GM12878 (cell line): Measurements from ENCODE around the gene CCDC141. TPM values are rescaled to one million over a fixed set of nuclear protein-coding genes. Genes with fewer than 3 reads are reported as not detected.

Experiments used
- ATAC-seq: fragments of 200-7000 bp; cut with Tn5 transposase; 3 replicates; pipeline ENCODE4 v1.9.1; 2020; ENCODE audit warnings: mild to moderate bottlenecking, moderate library complexity
- BruUV-seq: library from RNA; stranded (reverse); fragments of 400-500 nt; replicated peaks from 2 replicates; lab custom pipeline; 2021; lab: Mats Ljungman, UMichigan
- CTCF ChIA-PET: fragments of 300-600 bp; sonication (Branson Sonifier 250); formaldehyde crosslinking; extraction: SDS; loops from one replicate; lab custom pipeline; 2021; ENCODE audit warnings: inconsistent platforms; lab: Yijun Ruan, JAX
- POLR2A ChIA-PET: fragments of 350-600 bp; formaldehyde crosslinking; extraction: SDS; loops from one replicate; lab custom pipeline; 2021; ENCODE audit warnings: inconsistent platforms; lab: Charles Lee
- RAD21 ChIA-PET: fragments of 300-600 bp; sonication (Branson Sonifier 250); formaldehyde crosslinking; loops from one replicate; lab custom pipeline; 2023; ENCODE audit warnings: antibody characterized with exemption; ENCODE audit not compliant: unreplicated experiment; lab: Charles Lee
- SMC1A ChIA-PET: fragments of 300-600 bp; sonication (Branson Sonifier 250); formaldehyde crosslinking; loops from one replicate; lab custom pipeline; 2023; ENCODE audit not compliant: unreplicated experiment, uncharacterized antibody; lab: Charles Lee
- DNase-seq: peaks from one replicate; pipeline ENCODE4 v3.0.0-alpha.2; 2011; ENCODE audit warnings: low read depth, low spot score
- FAIRE-seq: peaks from 3 replicates; lab custom pipeline; 2011; peaks lifted over from hg19 to GRCh38; lab: Jason Lieb, UNC
- H2AFZ ChIP-seq: 2 replicates; pipeline ENCODE4 v1.6.0; 2011; ENCODE audit warnings: low read depth, low read length, control low read depth; ENCODE audit not compliant: control insufficient read depth
- H3K27ac ChIP-seq: 2 replicates; pipeline ENCODE4 v1.5.1; 2011; ENCODE audit warnings: control low read depth; ENCODE audit not compliant: control insufficient read depth, insufficient read depth
- H3K27me3 ChIP-seq, 2 experiments: replicated peaks in 1 of 2; 2 replicates each; pipeline versions ENCODE4 v1.6.0 to v1.6.1; 2011; ENCODE audit warnings: low read length in 1 of 2; ENCODE audit not compliant: control insufficient read depth in 2 of 2, insufficient read depth in 2 of 2
- H3K36me3 ChIP-seq, 2 experiments: 2 replicates each; pipeline ENCODE4 v1.5.1; 2011; ENCODE audit warnings: low read length in 1 of 2; ENCODE audit not compliant: control insufficient read depth in 2 of 2, insufficient read depth in 2 of 2
- H3K4me1 ChIP-seq: 2 replicates; pipeline ENCODE4 v1.6.1; 2011; ENCODE audit warnings: mild to moderate bottlenecking, low read length, moderate library complexity, mixed read lengths; ENCODE audit not compliant: control insufficient read depth, insufficient read depth
- H3K4me2 ChIP-seq: 2 replicates; pipeline ENCODE4 v1.6.0; 2011; ENCODE audit warnings: control low read depth; ENCODE audit not compliant: control insufficient read depth, insufficient read depth
- H3K4me3 ChIP-seq: fragments of 200-600 bp; sonication (generic); 2 replicates; pipeline ENCODE4 v1.5.1; 2016
- H3K79me2 ChIP-seq: 2 replicates; pipeline ENCODE4 v1.6.0; 2011; ENCODE audit warnings: low read length; ENCODE audit not compliant: control insufficient read depth, insufficient read depth
- H3K9ac ChIP-seq: 2 replicates; pipeline ENCODE4 v1.8.0; 2011; ENCODE audit warnings: low read length, control low read depth, mixed read lengths; ENCODE audit not compliant: control insufficient read depth, insufficient read depth
- H3K9me3 ChIP-seq: replicated peaks from 3 replicates; pipeline ENCODE4 v1.5.1; 2011; ENCODE audit warnings: mild to moderate bottlenecking, low read length; ENCODE audit not compliant: control insufficient read depth, insufficient read depth
- H4K20me1 ChIP-seq: 2 replicates; pipeline ENCODE4 v1.6.0; 2011; ENCODE audit not compliant: control insufficient read depth, insufficient read depth
- BRCA1 ChIP-seq: IDR thresholded peaks from 2 replicates; pipeline ENCODE4 v1.6.1; 2011; ENCODE audit warnings: low read depth, low read length, improper control_type of control experiment
- CBX5 ChIP-seq: sonication (generic); IDR thresholded peaks from 2 replicates; pipeline ENCODE4 v1.6.1; 2016; ENCODE audit warnings: low read depth, moderate library complexity, mild to moderate bottlenecking, inconsistent platforms
- CREB1 ChIP-seq: IDR thresholded peaks from 2 replicates; pipeline ENCODE4 v1.6.1; 2012; ENCODE audit warnings: low read depth, mild to moderate bottlenecking, inconsistent platforms
- FOXK2 ChIP-seq: fragments of 450-650 bp; IDR thresholded peaks from 2 replicates; pipeline ENCODE4 v1.6.1; 2017; ENCODE audit warnings: mild to moderate bottlenecking, moderate library complexity
- JUNB ChIP-seq: IDR thresholded peaks from 2 replicates; pipeline ENCODE4 v1.6.1; 2016; ENCODE audit warnings: antibody characterized with exemption, mild to moderate bottlenecking
- NFIC ChIP-seq: IDR thresholded peaks from 2 replicates; pipeline ENCODE4 v1.6.1; 2012; ENCODE audit warnings: low read depth, mild to moderate bottlenecking, inconsistent platforms, low read length, moderate library complexity
- RB1 ChIP-seq: fragments of 450-650 bp; formaldehyde crosslinking; IDR thresholded peaks from 2 replicates; pipeline ENCODE4 v1.6.1; 2017; ENCODE audit warnings: mild to moderate bottlenecking, borderline replicate concordance
- SPI1 ChIP-seq: IDR thresholded peaks from 2 replicates; pipeline ENCODE4 v1.6.1; 2011; ENCODE audit warnings: low read depth, mild to moderate bottlenecking, low read length, moderate library complexity, borderline replicate concordance; ENCODE audit not compliant: insufficient read depth
- TARDBP ChIP-seq: IDR thresholded peaks from 2 replicates; pipeline ENCODE4 v1.6.1; 2016; ENCODE audit warnings: borderline replicate concordance
- WGBS: methylation state at CpG from one replicate; pipeline ENCODE4 v1.1.6; 2016; ENCODE audit warnings: low lambda C conversion rate; ENCODE audit not compliant: insufficient replicate concordance, insufficient coverage; ENCODE audit errors: missing lambda C conversion rate; 5-methylcytosine and 5-hydroxymethylcytosine counted together
- in situ Hi-C: fragments of 300-500 bp; cut with MboI; formaldehyde crosslinking; loops from 9 replicates; pipeline ENCODE4 v1.14.3; 2018; ENCODE audit warnings: mixed read lengths
- intact Hi-C: fragments of 100-400 bp; cut with micrococcal nuclease; formaldehyde crosslinking; loops from one replicate; pipeline ENCODE4 v1.14.2; 2022; ENCODE audit not compliant: unreplicated experiment
- polyA plus RNA-seq, 11 experiments: library from polyadenylated mRNA; depleted of rRNA in 4 of 11; unstranded in 6 of 11; stranded (reverse) in 5 of 11; fragments of >200 nt; fragmentation: Nextera tagmentation in 4 of 11; fragmentation: Illumina TruSeq in 1 of 11; extraction: Ambion mirVana in 4 of 11; extraction: Trizol in 1 of 11; gene quantifications; 1 replicate in 1 of 11; 2 replicates in 10 of 11; pipeline versions ENCODE4 v1.2.1 to v1.2.3, GENCODE V29; 2011 to 2016; ENCODE audit warnings: inconsistent platforms in 2 of 11, missing spikeins in 2 of 11, low read depth in 1 of 11
- total RNA-seq, 4 experiments: library from RNA; depleted of rRNA in 3 of 4; stranded (reverse); fragments of >200 nt in 3 of 4; fragmentation: Illumina TruSeq in 1 of 4; extraction: Trizol in 1 of 4; gene quantifications; 2 replicates each; pipeline versions ENCODE4 v1.2.1 to v1.2.3, GENCODE V29; 2013 to 2021
- TF ChIP-seq, protein P1 (sequence below): IDR thresholded peaks from 2 replicates; pipeline ENCODE4 v1.6.1; 2012; ENCODE audit warnings: low read depth, low read length, improper control_type of control experiment

CCDC141 gene
- total and polyA plus RNA-seq, 10 of the 15 experiments (the other 5 are each of a cell fraction or from before 2014, with no cell fraction given): 0.84 to 12.5 (median 3.6) TPM

DNA sequence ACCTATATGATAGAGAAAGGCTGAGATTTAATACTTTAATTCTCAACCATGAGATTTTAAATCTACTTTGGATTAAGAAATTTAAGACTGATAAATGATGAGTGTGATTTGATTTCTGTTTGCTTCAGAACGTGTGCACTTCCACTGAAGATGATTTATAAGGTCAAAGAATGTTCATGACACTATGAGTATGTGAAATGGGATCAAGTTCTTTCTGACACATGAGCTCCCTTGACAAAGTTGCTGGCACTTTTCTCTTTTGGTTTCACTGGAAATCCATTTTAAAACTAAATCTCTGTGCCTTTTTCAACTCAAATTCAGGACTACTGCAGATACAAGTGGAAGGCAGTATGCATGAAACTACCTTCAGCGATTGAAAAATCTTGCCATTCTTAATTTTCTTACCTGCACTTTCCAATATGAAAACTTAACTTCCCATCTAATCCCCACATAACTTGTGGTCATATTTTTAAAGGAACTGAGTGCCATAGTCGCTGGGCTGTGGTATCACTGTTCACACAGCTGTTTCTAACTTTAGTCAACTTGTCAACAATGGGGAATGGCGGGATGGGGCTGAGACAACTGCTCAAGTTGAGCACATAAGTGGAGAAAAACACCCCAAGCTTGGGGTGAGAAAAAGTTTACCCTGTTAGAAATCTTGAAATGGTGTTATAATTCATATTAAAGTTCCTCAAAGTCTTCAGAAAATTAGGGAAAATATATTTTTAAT lies 190.9 kb downstream of the CCDC141 start:
- intact Hi-C loops: no loop called here
- Histone ChIP-seq H3K9ac (no peak overlapping the region), H2AFZ (no peak overlapping the region), H4K20me1 (no peaks in the 10 kb centered on the region), H3K36me3 (no peaks in the 10 kb centered on the region), H3K27ac (no peak overlapping the region), H3K4me3 (no peak overlapping the region)
- POLR2A ChIA-PET: no interaction called here
- no peak for ATAC-seq
- BruUV-seq: no TSS peak
- TF ChIP-seq BRCA1 (no peak), TARDBP (no peak), RB1 (no peak), FOXK2 (no peak), NFIC (no peak), SPI1 (no peak), CBX5 (no peak), JUNB (no peak), CREB1 (no peak)
- TF ChIP-seq, protein P1, sequence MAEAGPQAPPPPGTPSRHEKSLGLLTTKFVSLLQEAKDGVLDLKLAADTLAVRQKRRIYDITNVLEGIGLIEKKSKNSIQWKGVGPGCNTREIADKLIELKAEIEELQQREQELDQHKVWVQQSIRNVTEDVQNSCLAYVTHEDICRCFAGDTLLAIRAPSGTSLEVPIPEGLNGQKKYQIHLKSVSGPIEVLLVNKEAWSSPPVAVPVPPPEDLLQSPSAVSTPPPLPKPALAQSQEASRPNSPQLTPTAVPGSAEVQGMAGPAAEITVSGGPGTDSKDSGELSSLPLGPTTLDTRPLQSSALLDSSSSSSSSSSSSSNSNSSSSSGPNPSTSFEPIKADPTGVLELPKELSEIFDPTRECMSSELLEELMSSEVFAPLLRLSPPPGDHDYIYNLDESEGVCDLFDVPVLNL: no peak
- TF ChIP-seq, all 136 proteins: peak for 0
- Histone ChIP-seq H3K4me1 (no peaks in the 10 kb centered on the region), H3K9me3 (no peaks in the 10 kb centered on the region), H3K79me2 (no peaks in the 10 kb centered on the region), H3K27me3 (no peaks in the 10 kb centered on the region), H3K4me2 (no peak overlapping the region)
- 46% methylated on average over 4 of the region's 4 CpGs for WGBS
- ChIA-PET RAD21 (no interaction called here), SMC1A (interaction anchor here (0.7 to 1.5 kb wide), 8 partner anchors 12 to 269 kb away, joined by 3 read pairs; no protein-coding TSS in a partner anchor), CTCF (interaction anchor here (0.7 to 2.0 kb wide), 8 partner anchors 11 to 270 kb away, joined by 3 to 5 read pairs (median 4); no protein-coding TSS in a partner anchor)
- FAIRE-seq (peak; percentile 49), DNase-seq (no peak)
- in situ Hi-C loops: no loop called here
